ENCODE data around the gene DSE. TPM values are rescaled to one million over a fixed set of nuclear protein-coding genes. Genes with fewer than 3 reads are reported as not detected.

Gene DSE
- total RNA-seq, 2 donors from 2014 or later = 5.0 to 9.3 TPM

DNA sequence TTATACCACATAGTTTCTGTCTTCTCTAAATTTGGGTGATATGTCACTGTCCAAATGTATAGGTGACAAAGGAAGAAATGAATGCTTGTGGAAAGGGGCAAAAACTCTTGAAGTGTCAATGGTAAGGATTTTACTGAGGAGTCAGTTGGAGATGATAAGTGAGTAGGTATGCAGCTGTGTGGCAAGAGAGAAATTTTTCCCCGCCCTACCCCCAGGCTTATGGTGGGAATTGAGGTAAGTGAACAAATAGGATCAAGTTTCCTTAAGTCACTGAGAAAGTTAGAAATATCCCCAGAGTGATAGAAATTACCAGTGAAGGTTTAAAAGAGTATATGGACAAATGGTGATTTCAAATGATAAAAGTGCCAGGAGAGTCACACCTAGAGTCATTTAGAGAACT is 11.8 kb downstream of the DSE start:
- Histone ChIP-seq H3K9ac (ENCODE audit: low read depth in 2 of 2, low read length in 2 of 2) (no peak overlapping the region), H3K36me3 (no peaks in the 10 kb centered on the region), H3K4me3 (no peak overlapping the region), H3K9me3 (no peaks in the 10 kb centered on the region), H3K27me3 (no peaks in the 10 kb centered on the region), H3K4me1 (peaks cover 11% of the 10 kb centered on the region), H3K27ac (no peak overlapping the region)
- intact Hi-C loops (cut with DNase I) = no loop called here
- TF ChIP-seq, protein P1, sequence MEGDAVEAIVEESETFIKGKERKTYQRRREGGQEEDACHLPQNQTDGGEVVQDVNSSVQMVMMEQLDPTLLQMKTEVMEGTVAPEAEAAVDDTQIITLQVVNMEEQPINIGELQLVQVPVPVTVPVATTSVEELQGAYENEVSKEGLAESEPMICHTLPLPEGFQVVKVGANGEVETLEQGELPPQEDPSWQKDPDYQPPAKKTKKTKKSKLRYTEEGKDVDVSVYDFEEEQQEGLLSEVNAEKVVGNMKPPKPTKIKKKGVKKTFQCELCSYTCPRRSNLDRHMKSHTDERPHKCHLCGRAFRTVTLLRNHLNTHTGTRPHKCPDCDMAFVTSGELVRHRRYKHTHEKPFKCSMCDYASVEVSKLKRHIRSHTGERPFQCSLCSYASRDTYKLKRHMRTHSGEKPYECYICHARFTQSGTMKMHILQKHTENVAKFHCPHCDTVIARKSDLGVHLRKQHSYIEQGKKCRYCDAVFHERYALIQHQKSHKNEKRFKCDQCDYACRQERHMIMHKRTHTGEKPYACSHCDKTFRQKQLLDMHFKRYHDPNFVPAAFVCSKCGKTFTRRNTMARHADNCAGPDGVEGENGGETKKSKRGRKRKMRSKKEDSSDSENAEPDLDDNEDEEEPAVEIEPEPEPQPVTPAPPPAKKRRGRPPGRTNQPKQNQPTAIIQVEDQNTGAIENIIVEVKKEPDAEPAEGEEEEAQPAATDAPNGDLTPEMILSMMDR (IDR thresholded peaks at IDR 0.05) = no peak
- DNase-seq = no peak

- no peak for DNase-seq
- Histone ChIP-seq H3K27ac (no peak overlapping the region), H3K4me1 (peaks cover 9% of the 10 kb centered on the region)
These were observed 14.1 kb downstream of the DSE start for GRCh38 chr6:116384727-116385458.

DNA sequence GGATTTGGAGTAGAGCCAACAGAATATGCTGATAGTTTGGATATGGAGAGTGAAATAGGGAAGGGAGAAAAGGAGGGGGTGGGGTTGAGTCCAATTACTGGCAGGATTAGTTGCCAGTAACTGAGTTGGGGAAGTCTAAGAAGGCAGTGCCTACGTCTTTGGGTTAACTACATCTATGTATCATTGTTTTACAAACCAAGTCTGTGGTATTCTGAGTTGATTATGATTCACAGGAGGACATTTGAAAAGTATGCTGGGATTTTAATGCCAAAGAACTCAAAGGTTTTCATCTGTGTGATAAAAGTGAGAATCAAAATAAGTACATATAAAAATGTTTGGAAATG is 14.7 kb downstream of the DSE start:
- H3K9ac ChIP-seq (ENCODE audit: low read depth in 2 of 2, low read length in 2 of 2) = no peak overlapping the region
- H3K36me3 ChIP-seq = no peaks in the 10 kb centered on the region
- no peak overlapping the region for H3K4me3 ChIP-seq
- peaks cover 4% of the 10 kb centered on the region for H3K4me1 ChIP-seq
- TF ChIP-seq, protein P1 (IDR thresholded peaks at IDR 0.05) = no peak
- no peak for DNase-seq
- H3K9me3 ChIP-seq = no peaks in the 10 kb centered on the region
- intact Hi-C loops (cut with DNase I) = no loop called here
- no peaks in the 10 kb centered on the region for H3K27me3 ChIP-seq
- H3K27ac ChIP-seq = no peak overlapping the region

More at GRCh38 chr6:116384727-116385458, 14.1 kb downstream of the DSE start:
- Histone ChIP-seq H3K4me3 (no peak overlapping the region), H3K27me3 (no peaks in the 10 kb centered on the region), H3K36me3 (no peaks in the 10 kb centered on the region), H3K9me3 (no peaks in the 10 kb centered on the region), H3K9ac (ENCODE audit: low read depth in 2 of 2, low read length in 2 of 2) (no peak overlapping the region)
- TF ChIP-seq, protein P1 (IDR thresholded peaks at IDR 0.05) = no peak
- intact Hi-C loops (cut with DNase I) = no loop called here

- H3K9ac ChIP-seq (ENCODE audit: low read depth in 2 of 2, low read length in 2 of 2) = no peak overlapping the region
These were observed 15.2 kb downstream of the DSE start for GRCh38 chr6:116385921-116386320.

DNA sequence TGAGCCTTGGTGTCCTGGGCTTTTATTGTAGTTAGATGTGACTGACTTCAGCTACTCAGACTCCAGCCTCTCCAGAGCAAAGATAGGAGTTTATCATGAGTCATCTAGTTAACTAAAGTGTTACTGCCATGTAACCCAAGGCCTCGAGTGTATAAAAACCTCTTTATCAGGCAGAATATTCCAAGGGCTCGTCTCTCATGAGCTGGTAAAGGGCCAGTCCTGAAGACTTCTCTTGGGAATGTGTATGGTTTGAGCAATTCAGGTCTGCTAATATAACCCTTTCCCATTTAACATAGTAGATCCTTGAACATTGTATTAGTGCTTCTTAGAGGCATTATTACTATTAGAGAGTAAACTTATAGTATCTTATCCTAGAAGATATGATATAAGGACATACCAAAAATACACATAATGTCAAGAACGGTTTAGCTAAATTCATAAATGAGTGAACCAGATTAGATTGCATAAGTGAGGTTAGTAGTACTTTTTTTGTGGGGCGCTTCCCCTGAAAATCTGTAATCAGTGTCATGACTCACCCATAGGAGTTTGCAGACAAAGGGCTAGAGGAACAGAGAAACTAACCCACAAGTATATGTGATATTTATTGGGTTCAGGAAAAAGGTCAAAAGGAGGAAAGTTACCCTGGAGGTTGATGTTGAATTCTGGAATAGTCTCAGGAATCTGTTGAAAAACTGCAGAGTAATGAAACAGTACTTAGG is 16.0 kb downstream of the DSE start:
- Histone ChIP-seq H3K36me3 (no peaks in the 10 kb centered on the region), H3K9ac (ENCODE audit: low read depth in 2 of 2, low read length in 2 of 2) (no peak overlapping the region), H3K9me3 (no peaks in the 10 kb centered on the region), H3K27ac (no peak overlapping the region), H3K4me3 (no peak overlapping the region), H3K27me3 (no peaks in the 10 kb centered on the region), H3K4me1 (no peaks in the 10 kb centered on the region)
- TF ChIP-seq, protein P1 (IDR thresholded peaks at IDR 0.05) = no peak
- no peak for DNase-seq
- intact Hi-C loops (cut with DNase I) = no loop called here

More at GRCh38 chr6:116385921-116386320, 15.2 kb downstream of the DSE start:
- no peaks in the 10 kb centered on the region for H3K36me3 ChIP-seq
- no peaks in the 10 kb centered on the region for H3K9me3 ChIP-seq
- no peak for DNase-seq
- TF ChIP-seq, protein P1 (IDR thresholded peaks at IDR 0.05) = no peak
- H3K4me3 ChIP-seq = no peak overlapping the region
- no peaks in the 10 kb centered on the region for H3K27me3 ChIP-seq
- no peaks in the 10 kb centered on the region for H3K4me1 ChIP-seq
- intact Hi-C loops (cut with DNase I) = no loop called here
- H3K27ac ChIP-seq = no peak overlapping the region
